H7 (cell line): ENCODE results near the gene ITGA6. TPM values are rescaled to one million over a fixed set of nuclear protein-coding genes. Genes with fewer than 3 reads are reported as not detected.
A peak's percentile ranks its signal among the peaks of the same experiment; 100 is the strongest.

ENCODE experiments used
- DNase-seq: peaks from one replicate; pipeline ENCODE4 v3.0.0; 2012
- H3K27me3 ChIP-seq: 2 replicates; pipeline ENCODE4 v1.6.0; 2011; ENCODE audit warnings: mild to moderate bottlenecking, low read length; ENCODE audit not compliant: control insufficient read depth, insufficient read depth
- H3K36me3 ChIP-seq: replicated peaks from 2 replicates; pipeline ENCODE4 v1.5.1; 2011; ENCODE audit warnings: low read length; ENCODE audit not compliant: control insufficient read depth, insufficient read depth
- H3K4me3 ChIP-seq: 2 replicates; pipeline ENCODE4 v1.5.1; 2011; ENCODE audit warnings: low read depth, mild to moderate bottlenecking, control low read depth, low read length, moderate library complexity; ENCODE audit not compliant: insufficient read depth
- total RNA-seq: library from RNA; depleted of rRNA; stranded (reverse); fragments of >200 nt; shearing (Covaris generic); gene quantifications from 2 replicates; pipeline ENCODE4 v1.2.3, GENCODE V29; 2014

The ITGA6 gene
- total RNA-seq, 1 experiment from 2014 or later, result 57.3 TPM

- no peak for DNase-seq
- H3K36me3 ChIP-seq, result no peaks in the 10 kb centered on the region
- no peak overlapping the region for H3K4me3 ChIP-seq
- no peaks in the 10 kb centered on the region for H3K27me3 ChIP-seq
Measured at GRCh38 chr2:172442072-172442895, 14.9 kb downstream of the ITGA6 start.

DNA sequence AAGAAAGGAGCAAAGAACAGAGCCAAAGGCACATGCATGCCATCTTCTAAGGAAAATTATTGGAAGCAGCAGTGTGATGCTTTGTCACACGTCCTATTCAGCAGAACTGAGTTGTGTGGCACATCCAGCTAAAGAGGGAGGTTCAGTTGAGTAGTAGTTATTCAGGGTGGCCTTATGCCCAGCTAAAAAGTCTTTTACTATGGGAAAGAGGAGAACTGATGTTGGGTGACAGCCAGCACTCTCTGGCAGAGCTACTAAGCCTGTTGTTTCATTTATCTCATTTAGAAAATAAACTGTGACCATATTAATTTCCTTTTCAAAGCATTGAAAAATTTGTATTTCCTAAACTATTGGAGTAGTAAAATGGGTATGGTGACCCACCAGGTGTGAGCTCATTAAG is 18.5 kb downstream of the ITGA6 start:
- no peak for DNase-seq
- H3K4me3 ChIP-seq, result no peak overlapping the region
- H3K27me3 ChIP-seq, result no peaks in the 10 kb centered on the region

GRCh38 chr2:172446474-172447063 is 19.2 kb downstream of the ITGA6 start:
- no peaks in the 10 kb centered on the region for H3K36me3 ChIP-seq
- no peak overlapping the region for H3K4me3 ChIP-seq
- no peak for DNase-seq
- H3K27me3 ChIP-seq, result no peaks in the 10 kb centered on the region

More for the DNA sequence above, 18.5 kb downstream of the ITGA6 start:
- no peaks in the 10 kb centered on the region for H3K36me3 ChIP-seq

DNA sequence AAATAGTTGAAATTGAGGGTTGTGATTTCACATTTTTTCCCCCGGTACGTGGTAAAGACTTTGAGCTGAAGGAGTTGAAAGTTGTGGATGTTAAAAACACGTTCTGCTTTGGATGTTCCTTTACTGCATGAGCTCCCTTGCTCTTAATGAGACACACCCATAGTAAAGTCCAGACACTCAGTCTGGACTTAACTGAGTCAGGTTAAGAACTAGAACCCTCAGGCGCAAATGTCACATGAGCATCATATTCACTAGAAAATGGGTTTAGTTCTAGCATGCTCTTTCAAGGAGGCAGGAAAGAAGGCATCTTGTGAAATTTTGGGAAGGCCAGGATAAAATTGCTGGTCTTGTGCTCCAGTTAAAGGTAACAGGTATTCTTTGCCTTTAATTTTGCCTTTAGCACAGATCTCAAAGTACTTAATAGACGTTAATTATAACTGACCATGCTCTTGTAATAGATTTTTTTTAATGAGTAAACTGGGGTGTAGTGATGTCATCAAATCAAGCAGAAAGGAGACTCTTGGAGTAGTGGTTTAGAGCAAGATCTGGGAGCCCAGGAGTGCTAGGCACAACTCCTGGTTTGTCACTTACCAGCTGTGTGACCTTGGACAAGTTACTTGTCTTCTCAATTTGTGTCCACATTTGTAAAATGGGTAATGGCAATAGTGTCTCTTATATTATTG is 20.6 kb downstream of the ITGA6 start:
- no peak overlapping the region for H3K4me3 ChIP-seq
- no peak for DNase-seq
- no peaks in the 10 kb centered on the region for H3K27me3 ChIP-seq
- H3K36me3 ChIP-seq, result no peaks in the 10 kb centered on the region

- DNase-seq, result peak; percentile 44
- H3K4me3 ChIP-seq, result no peak overlapping the region
- no peaks in the 10 kb centered on the region for H3K27me3 ChIP-seq
- H3K36me3 ChIP-seq, result no peaks in the 10 kb centered on the region
Measured at GRCh38 chr2:172448544-172449267, 21.3 kb downstream of the ITGA6 start.

DNA sequence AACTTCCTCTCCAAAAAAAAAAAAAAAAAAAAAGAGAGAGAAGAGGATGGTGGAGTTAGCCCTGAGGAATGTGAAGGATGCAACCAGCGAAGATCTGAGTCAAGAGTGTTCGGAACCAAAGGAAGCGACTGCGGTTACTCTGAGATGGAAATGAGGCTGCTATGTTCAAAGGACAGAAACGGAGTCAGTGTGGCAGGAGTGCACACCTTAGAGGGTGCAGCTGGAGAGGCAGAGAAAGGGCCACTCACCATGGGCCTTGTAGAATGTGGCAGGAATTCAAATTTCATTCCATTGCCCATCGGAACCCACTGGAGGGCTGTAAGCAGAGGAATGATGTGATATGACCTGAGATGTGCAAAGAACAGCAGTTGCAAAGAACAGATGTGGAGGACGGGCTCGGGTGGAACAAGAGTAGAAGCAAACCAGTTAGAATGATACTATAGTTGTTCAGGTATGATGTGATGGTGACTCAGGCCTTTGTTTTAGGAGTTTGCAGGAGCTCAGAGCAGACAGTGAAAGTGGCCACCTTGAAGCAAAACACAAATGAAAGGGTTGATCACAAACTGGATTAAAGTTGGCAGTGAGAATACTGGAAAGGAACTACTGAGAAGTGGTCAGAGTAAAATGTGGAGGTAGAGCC is 22.6 kb downstream of the ITGA6 start:
- no peak for DNase-seq
- Histone ChIP-seq H3K4me3 (no peak overlapping the region), H3K36me3 (no peaks in the 10 kb centered on the region), H3K27me3 (no peaks in the 10 kb centered on the region)

DNA sequence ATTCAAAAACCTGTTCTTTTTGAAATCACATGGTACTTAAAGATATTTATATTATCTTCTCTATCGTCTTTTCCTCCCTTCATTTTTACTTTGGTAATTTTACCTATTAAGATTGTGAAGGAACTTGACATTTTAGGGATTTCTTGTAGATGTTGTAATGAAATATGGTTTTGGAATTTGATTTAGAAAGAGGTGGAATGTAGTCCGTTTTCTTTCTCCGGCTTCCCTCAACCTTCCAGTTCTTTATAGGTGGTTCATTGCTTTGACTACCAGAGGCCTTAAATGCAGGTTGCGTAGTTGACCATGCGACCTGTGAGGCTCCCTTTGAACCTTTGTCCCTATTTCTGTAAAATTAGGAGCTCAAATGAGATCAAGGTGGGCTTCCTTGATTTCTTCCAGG is 24.5 kb downstream of the ITGA6 start:
- Histone ChIP-seq H3K36me3 (no peaks in the 10 kb centered on the region), H3K4me3 (no peak overlapping the region), H3K27me3 (no peaks in the 10 kb centered on the region)
- no peak for DNase-seq

DNA sequence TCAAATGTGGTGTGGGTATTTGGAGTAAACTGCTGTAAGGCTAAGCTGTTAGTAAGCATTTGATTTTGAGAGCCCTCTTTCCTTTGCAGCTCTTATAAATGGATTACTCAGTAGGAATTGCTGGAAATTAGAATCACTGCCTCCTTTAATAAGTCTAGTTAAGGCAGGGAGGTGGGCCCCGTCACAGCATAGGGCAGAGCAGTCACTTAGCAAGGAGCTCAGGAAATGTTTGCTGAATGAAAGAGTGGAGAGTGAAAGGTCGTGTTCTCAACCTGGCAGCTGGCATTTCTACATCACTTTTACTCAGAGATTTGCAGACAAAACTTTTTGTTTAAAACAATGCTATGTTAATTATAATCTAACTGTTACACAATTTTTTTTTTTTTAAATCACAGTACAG is 25.5 kb downstream of the ITGA6 start:
- no peak for DNase-seq
- H3K36me3 ChIP-seq, result no peaks in the 10 kb centered on the region

DNA sequence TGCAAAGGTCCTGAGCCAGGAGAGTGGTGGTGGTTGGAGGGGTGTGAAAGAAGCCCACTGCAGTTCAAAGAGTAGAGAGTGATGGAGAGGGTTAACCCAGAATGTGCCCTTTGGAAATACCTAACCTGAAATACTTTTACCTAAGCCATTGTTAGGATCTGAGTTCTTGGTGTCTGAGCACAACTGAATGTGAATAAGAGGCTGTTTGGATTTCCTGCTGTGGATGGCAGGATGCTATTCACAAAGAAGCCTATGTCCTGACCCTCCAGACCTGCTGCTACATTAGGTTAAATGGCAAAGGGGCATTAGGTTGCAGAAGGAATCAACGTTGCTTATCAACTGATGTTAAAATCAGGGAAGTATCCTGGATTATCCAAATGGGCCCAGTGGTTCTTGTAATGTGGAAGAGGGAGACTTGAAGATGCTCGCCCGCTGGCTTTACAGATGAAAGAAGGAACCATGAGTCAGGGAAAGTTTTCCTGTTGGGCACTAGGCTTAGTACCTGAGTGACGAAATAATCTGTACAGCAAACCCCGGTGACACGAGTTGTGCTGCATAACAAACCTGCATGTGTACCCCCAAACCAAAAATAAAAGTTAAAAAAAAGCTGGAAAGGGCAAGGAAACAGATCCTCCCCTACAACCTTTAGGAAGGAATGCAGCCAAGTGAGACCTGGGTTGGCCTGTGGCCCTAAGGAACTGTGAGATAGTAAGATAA is 27.2 kb downstream of the ITGA6 start:
- Histone ChIP-seq H3K4me3 (no peak overlapping the region), H3K36me3 (no peaks in the 10 kb centered on the region), H3K27me3 (no peaks in the 10 kb centered on the region)
- no peak for DNase-seq

More for the DNA sequence above, 25.5 kb downstream of the ITGA6 start:
- Histone ChIP-seq H3K4me3 (no peak overlapping the region), H3K27me3 (no peaks in the 10 kb centered on the region)

DNA sequence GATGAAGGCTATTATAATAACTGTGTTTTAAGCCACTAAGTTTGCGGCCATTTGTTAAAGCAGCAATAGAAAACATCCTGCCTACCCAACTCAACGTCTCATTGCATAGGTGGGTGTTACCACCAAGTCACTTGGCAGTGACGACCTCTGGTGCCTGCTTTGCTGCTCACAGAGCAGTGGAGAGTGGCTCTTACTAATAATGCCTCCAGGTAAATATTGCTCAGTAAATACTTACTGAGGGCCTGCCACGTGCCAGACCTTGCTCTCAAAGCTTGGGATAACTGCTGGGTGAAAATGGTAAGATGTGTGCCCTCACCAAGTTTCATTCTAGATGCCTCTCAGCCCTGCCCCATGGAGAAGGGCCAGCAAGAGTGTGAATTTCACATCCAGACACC is 27.7 kb downstream of the ITGA6 start:
- no peak for DNase-seq
- H3K36me3 ChIP-seq, result no peaks in the 10 kb centered on the region
- no peak overlapping the region for H3K4me3 ChIP-seq
- no peaks in the 10 kb centered on the region for H3K27me3 ChIP-seq

- DNase-seq, result no peak
- Histone ChIP-seq H3K27me3 (no peaks in the 10 kb centered on the region), H3K4me3 (no peak overlapping the region), H3K36me3 (no peaks in the 10 kb centered on the region)
Measured at GRCh38 chr2:172456002-172456401, 28.6 kb downstream of the ITGA6 start.

GRCh38 chr2:172457536-172457935 is 30.1 kb downstream of the ITGA6 start:
- Histone ChIP-seq H3K4me3 (no peak overlapping the region), H3K27me3 (no peaks in the 10 kb centered on the region; the same call in 1 of the 2 replicates), H3K36me3 (no peaks in the 10 kb centered on the region)
- no peak for DNase-seq

- Histone ChIP-seq H3K27me3 (no peaks in the 10 kb centered on the region; the same call in 1 of the 2 replicates), H3K36me3 (no peaks in the 10 kb centered on the region), H3K4me3 (no peak overlapping the region)
- no peak for DNase-seq
Measured at GRCh38 chr2:172458561-172459124, 31.3 kb downstream of the ITGA6 start.
